DND-41 (cell line): ENCODE data around the gene PCSK2.
"Not testable (repeated sequence)": the region's sequence is repeated elsewhere in the genome, so short reads cannot be mapped to it uniquely, and the experiment has no call there.

ENCODE experiments used
- ATAC-seq: fragments of 200-7000 bp; cut with Tn5 transposase; 3 replicates; pipeline ENCODE4 v1.9.1; 2021; ENCODE audit warnings: low read depth; ENCODE audit not compliant: insufficient read depth
- DNase-seq: peaks from one replicate; pipeline ENCODE4 v3.0.0-alpha.2; 2020
- H2AFZ ChIP-seq: 2 replicates; pipeline ENCODE4 v1.6.0; 2012; ENCODE audit warnings: low read depth, low read length
- H3K27ac ChIP-seq: 2 replicates; pipeline ENCODE4 v1.5.1; 2012; ENCODE audit warnings: low read length, inconsistent platforms
- H3K27me3 ChIP-seq: fragments of 200-600 bp; sonication (generic); 2 replicates; pipeline ENCODE4 v1.6.0; 2012; ENCODE audit warnings: low read length, mild to moderate bottlenecking, inconsistent platforms; ENCODE audit not compliant: insufficient read depth, poor library complexity
- H3K36me3 ChIP-seq: 2 replicates; pipeline ENCODE4 v1.5.1; 2012; ENCODE audit warnings: low read length, inconsistent platforms; ENCODE audit not compliant: insufficient read depth
- H3K4me1 ChIP-seq: 2 replicates; pipeline ENCODE4 v1.5.1; 2012; ENCODE audit warnings: mild to moderate bottlenecking, low read length; ENCODE audit not compliant: insufficient read depth
- H3K4me2 ChIP-seq: 2 replicates; pipeline ENCODE4 v1.6.0; 2012; ENCODE audit warnings: mild to moderate bottlenecking, moderate library complexity, low read length, inconsistent platforms; ENCODE audit not compliant: insufficient read depth
- H3K4me3 ChIP-seq, 2 experiments: fragments of 200-600 bp in 1 of 2; shearing (Covaris generic) in 1 of 2; 2 replicates each; pipeline ENCODE4 v1.5.1; 2012 to 2016; ENCODE audit warnings: inconsistent platforms in 2 of 2, low read length in 2 of 2, mild to moderate bottlenecking in 2 of 2, low read depth in 1 of 2, moderate library complexity in 1 of 2
- H3K79me2 ChIP-seq: 2 replicates; pipeline ENCODE4 v1.6.0; 2012; ENCODE audit warnings: low read length, inconsistent platforms; ENCODE audit not compliant: insufficient read depth
- H3K9ac ChIP-seq: 2 replicates; pipeline ENCODE4 v1.6.0; 2012; ENCODE audit warnings: low read depth, mild to moderate bottlenecking, inconsistent platforms, low read length, moderate library complexity
- H3K9me3 ChIP-seq: 2 replicates; pipeline ENCODE4 v1.5.1; 2012; ENCODE audit warnings: low read length, moderate library complexity, mild to moderate bottlenecking, inconsistent platforms; ENCODE audit not compliant: insufficient read depth, severe bottlenecking
- H4K20me1 ChIP-seq: 2 replicates; pipeline ENCODE4 v1.6.0; 2012; ENCODE audit warnings: low read length; ENCODE audit not compliant: insufficient read depth
- EZH2 ChIP-seq: IDR thresholded peaks from 3 replicates; pipeline ENCODE4 v1.6.1; 2012; ENCODE audit warnings: borderline replicate concordance, low read depth, mild to moderate bottlenecking, moderate library complexity, low read length, inconsistent platforms; ENCODE audit not compliant: severe bottlenecking
- TF ChIP-seq, protein P1 (sequence below): IDR thresholded peaks from 2 replicates; pipeline ENCODE4 v1.5.1; 2012; ENCODE audit warnings: borderline replicate concordance, low read length, moderate library complexity, mild to moderate bottlenecking; ENCODE audit not compliant: poor library complexity, severe bottlenecking; ENCODE audit errors: extremely low read depth

The PCSK2 gene

DNA sequence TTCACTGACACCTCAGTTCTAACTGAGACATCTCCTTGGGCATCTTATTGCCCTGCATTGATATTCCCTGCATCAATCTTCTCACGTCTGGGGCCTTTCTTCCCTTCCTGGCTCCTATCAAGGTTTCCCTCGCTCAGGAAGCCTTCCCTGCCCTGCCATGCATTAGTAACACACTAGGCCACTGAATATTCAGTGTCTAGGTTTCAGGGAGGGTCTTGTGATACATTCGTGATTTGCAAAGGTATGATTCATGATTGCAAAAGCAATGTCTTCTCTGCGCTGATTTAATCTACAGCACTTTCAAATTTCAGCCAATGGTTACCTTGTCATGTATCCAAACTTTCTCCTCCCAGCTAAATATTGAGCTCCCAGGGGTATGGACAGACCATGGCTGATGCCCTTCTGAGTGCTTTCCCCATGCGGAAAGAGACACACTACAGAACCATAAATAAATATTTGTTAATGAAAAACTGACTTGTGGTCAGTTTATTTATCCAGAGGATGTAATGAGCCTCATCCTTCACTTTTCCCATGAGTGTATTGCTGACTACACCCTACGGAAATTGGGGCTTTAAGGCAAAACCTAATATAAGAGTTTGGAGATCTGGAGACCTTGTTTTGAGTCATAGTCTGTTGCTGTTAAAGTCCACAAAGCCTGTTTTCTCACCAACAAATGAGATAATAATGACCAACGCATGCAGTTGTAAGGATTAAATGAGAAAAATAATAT, 21.6 kb upstream of the PCSK2 start:
- Histone ChIP-seq H3K9ac (no peak overlapping the region), H3K27ac (no peak overlapping the region), H3K27me3 (peaks cover 14% of the 10 kb centered on the region), H3K36me3 (no peaks in the 10 kb centered on the region), H2AFZ (no peak overlapping the region), H3K79me2 (no peaks in the 10 kb centered on the region), H3K9me3 (no peaks in the 10 kb centered on the region), H3K4me1 (no peaks in the 10 kb centered on the region), H3K4me2 (no peak overlapping the region), H3K4me3 (no peak overlapping the region), H4K20me1 (no peaks in the 10 kb centered on the region)
- TF ChIP-seq, protein P1, sequence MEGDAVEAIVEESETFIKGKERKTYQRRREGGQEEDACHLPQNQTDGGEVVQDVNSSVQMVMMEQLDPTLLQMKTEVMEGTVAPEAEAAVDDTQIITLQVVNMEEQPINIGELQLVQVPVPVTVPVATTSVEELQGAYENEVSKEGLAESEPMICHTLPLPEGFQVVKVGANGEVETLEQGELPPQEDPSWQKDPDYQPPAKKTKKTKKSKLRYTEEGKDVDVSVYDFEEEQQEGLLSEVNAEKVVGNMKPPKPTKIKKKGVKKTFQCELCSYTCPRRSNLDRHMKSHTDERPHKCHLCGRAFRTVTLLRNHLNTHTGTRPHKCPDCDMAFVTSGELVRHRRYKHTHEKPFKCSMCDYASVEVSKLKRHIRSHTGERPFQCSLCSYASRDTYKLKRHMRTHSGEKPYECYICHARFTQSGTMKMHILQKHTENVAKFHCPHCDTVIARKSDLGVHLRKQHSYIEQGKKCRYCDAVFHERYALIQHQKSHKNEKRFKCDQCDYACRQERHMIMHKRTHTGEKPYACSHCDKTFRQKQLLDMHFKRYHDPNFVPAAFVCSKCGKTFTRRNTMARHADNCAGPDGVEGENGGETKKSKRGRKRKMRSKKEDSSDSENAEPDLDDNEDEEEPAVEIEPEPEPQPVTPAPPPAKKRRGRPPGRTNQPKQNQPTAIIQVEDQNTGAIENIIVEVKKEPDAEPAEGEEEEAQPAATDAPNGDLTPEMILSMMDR: no peak
- TF ChIP-seq EZH2: no peak
- ATAC-seq (no peak), DNase-seq (no peak)

DNA sequence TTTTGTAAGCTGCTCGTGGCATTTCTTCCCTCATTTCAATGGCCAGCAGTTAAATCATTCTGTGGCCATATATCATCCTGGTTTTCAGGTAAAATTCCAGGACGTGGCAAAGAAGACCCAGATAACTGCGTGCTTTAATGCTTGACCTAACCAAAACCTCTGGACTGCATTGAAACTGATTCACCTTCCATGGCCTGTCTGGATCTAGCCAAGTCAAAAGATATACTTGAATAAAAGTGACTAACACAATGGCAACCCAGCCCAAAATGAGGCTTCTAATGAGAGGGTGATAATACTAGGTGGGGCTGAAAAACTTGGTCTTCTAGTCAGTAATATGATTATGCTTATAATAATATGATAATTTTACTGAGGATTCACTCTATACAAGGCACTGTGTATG, 16.5 kb upstream of the PCSK2 start:
- Histone ChIP-seq H3K4me1 (no peaks in the 10 kb centered on the region), H3K27ac (no peak overlapping the region), H3K4me3 (no peak overlapping the region), H3K27me3 (no peaks in the 10 kb centered on the region), H3K4me2 (no peak overlapping the region), H3K9ac (no peak overlapping the region), H3K79me2 (no peaks in the 10 kb centered on the region), H4K20me1 (no peaks in the 10 kb centered on the region), H2AFZ (no peak overlapping the region), H3K36me3 (no peaks in the 10 kb centered on the region), H3K9me3 (no peaks in the 10 kb centered on the region)
- DNase-seq (no peak), ATAC-seq (no peak)
- TF ChIP-seq, protein P1: no peak
- no peak for TF ChIP-seq EZH2

DNA sequence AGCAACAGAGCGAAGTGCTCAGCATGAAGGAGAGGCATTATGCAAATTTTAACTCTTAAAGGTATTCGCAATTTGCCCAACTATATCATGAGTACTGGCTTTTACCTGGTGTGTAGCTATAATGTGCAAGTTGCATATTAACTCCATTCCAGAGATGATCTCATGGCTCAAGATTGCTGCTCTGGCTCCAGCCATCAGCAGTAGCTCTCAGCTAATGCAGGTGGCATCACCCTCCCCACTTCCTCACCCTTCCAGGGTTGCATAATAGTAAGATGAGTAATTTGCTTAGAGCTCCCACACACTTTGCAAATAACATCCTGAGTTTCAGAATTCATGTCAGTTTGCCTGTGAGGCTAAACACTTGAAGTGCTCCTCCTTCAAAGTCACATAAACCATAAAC, 15.9 kb upstream of the PCSK2 start:
- H3K4me2 ChIP-seq: no peak overlapping the region
- H3K36me3 ChIP-seq: no peaks in the 10 kb centered on the region
- H4K20me1 ChIP-seq: no peaks in the 10 kb centered on the region
- H3K9me3 ChIP-seq: no peaks in the 10 kb centered on the region
- ATAC-seq (no peak), DNase-seq (no peak)
- no peak overlapping the region for H3K27ac ChIP-seq
- TF ChIP-seq, protein P1: no peak
- TF ChIP-seq EZH2: no peak
- H3K9ac ChIP-seq: no peak overlapping the region
- no peaks in the 10 kb centered on the region for H3K4me1 ChIP-seq
- H3K4me3 ChIP-seq: no peak overlapping the region
- H3K27me3 ChIP-seq: no peaks in the 10 kb centered on the region
- H3K79me2 ChIP-seq: no peaks in the 10 kb centered on the region
- no peak overlapping the region for H2AFZ ChIP-seq

DNA sequence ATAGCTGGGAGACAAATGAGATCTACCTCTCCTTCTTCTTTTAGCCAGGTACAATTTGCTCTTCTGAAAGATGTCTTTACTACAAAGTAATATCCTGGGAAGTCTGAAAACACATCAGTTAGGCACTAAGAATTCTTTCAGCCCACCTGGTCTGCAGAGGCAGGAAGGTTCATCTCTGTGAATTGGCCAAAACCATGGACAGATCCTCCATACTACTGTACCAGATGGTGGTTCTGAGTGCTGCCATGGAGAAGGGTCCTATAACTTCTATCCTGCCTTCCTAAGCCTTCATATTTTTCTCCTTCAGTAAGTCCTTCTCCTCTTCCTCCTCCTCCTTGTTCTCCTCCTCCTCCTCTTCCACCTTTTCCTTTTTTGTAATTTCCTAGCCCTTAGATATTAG, 11.7 kb upstream of the PCSK2 start:
- Histone ChIP-seq H3K79me2 (no peaks in the 10 kb centered on the region), H2AFZ (no peak overlapping the region), H3K9me3 (no peaks in the 10 kb centered on the region), H3K4me2 (no peak overlapping the region), H3K27me3 (no peaks in the 10 kb centered on the region), H4K20me1 (no peaks in the 10 kb centered on the region), H3K27ac (no peak overlapping the region), H3K4me1 (no peaks in the 10 kb centered on the region), H3K9ac (no peak overlapping the region), H3K4me3 (no peak overlapping the region), H3K36me3 (no peaks in the 10 kb centered on the region)
- TF ChIP-seq EZH2: no peak
- TF ChIP-seq, protein P1: no peak
- DNase-seq (no peak), ATAC-seq (no peak)

DNA sequence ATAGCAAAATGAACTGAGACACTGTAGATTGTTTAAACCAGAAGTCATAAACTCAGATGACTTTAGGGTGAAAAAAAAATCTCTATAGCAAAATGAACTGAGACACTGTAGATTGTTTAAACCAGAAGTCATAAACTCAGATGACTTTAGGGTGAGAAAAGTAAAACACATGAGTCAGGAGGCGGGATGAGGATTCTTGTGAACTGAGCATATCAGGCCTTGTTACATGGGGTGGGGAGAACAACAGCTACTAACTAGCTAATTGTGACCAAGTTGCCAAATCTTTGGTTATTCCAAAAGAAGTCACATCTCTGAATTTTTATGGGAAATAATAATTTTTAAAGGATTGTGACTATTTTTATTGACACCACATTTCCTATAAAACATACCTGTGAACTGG, 7.0 kb upstream of the PCSK2 start:
- H3K79me2 ChIP-seq, ATAC-seq, H3K4me2 ChIP-seq, H3K4me1 ChIP-seq, H3K27me3 ChIP-seq, H3K9ac ChIP-seq, H4K20me1 ChIP-seq, H3K4me3 ChIP-seq, H3K9me3 ChIP-seq, DNase-seq, H2AFZ ChIP-seq, H3K36me3 ChIP-seq, H3K27ac ChIP-seq: not testable (repeated sequence)
